NCI-H146 treated with DMSO at 0.1 percent for 48 hours (cell line): ENCODE data around the gene PRDM16.

ENCODE experiments used
- DNase-seq: peaks from one replicate; lab custom pipeline; 2025; ENCODE audit not compliant: unreplicated experiment; lab: John Stamatoyannopoulos, UW

The PRDM16 gene

DNA sequence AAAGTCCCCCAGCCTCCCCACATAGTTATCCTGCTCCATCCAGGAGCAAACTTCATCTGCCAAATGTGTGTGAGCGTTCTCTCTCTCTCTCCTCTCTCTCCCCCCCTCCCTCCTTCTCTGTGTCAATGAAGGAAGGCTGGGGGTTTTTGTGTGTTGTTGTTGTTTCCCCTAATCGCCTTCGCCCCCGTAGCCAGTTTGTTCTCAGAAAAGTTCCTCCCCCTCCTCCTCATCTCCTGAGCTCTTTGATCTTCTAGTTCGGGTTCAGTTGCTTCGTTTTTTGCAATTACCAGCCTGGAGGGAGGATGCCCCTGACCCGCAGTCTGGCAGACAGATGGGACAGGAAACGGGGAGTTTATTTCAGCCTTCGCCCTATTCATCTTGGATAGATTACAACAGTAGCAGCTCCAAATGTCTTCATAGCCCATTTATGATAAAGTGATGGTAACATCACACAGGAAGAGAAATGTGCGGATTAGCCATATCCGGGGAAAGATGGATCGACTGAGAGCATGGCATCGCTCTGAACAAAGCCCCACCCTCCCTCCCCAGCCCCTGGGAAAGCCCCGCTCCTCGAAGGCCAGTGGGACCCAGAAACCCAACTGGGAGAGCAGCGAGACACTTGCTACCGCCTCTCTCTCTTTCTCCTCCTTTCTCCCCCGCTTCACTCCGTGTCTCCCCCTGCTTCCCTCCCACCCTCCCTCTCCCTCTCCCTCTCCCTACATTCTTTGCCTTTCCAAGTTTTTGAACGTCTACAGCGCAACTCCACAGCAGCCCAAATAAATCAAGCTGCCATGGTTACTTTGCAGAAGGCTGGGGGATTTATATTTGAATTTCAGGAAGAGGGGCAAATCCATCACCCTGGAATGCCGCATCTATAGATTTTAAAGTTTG lies 245.7 kb downstream of the PRDM16 start:
- DNase-seq, result no peak

- DNase-seq, result no peak
Measured at GRCh38 chr1:3315399-3316339, 246.7 kb downstream of the PRDM16 start.

DNA sequence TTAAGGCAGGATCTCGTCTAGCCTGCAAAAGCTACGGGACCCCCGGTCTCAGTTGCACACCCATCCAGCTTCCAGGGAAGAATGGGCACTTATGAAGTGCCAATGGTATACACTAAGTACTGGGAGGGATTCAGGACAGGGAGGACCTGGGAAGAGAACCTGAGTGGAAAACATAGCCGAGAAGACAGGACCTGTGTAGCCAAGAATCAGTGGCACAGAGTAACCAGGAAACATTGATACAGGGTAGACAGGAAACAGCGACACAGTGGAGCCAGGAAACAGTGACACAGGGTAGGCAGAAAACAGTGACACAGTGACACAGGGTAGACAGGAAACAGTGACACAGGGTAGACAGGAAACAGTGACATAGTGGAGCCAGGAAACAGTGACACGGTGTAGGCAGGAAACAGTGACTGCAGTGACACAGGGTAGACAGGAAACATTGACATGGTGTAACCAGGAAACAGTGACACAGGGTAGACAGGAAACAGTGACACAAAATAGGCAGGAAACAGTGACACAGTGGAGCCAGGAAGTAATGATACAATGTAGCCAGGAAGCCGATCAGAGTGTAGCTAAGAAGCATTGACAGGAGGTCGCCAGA lies 247.4 kb downstream of the PRDM16 start:
- no peak for DNase-seq

GRCh38 chr1:3317456-3317855 lies 248.5 kb downstream of the PRDM16 start:
- no peak for DNase-seq

GRCh38 chr1:3318329-3318728 lies 249.3 kb downstream of the PRDM16 start:
- DNase-seq, result no peak

GRCh38 chr1:3319874-3320245 lies 250.9 kb downstream of the PRDM16 start:
- no peak for DNase-seq

DNA sequence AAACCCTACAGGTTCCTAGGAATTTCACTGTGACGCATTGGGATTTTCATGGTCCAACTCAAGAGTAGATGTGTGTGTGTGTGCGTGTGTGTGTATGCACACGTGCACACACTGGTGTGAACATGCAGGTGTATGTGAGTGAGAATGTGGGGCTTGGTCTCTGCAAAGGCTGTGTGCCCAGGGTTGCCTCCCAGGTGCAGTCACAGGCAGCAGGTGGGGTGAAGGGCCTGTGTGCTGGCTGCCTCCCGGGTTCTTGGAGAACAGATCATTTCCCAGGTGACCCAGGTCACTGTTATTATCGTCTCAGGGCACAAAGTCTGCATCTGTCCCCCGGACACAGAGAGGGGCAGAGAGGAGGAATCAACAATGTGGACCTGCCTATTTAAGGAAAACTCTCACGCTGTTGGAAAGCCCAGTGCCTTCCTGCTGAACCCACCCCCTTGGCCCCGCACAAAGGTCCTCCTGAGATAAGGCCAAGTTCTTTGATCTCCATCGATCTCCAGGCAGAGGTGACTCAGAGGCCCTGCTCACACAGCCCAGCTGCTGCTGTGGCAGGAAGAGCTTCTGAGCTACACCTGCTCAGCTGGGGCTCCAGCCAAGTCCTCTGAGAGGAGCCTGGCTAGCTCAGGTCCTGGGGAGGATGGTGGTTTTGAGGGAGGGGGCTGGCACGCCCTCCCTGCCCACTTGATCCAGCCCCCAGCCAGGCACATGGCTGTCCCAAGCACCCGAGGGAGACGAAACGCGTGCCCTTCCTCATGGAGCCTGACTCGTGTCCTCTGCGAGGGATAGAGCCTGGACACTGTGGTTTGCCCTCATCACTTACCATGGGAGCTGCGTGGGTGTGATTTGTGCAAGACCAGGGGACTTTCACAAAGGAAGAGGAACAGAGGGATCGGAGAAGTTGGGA lies 251.5 kb downstream of the PRDM16 start:
- no peak for DNase-seq

DNA sequence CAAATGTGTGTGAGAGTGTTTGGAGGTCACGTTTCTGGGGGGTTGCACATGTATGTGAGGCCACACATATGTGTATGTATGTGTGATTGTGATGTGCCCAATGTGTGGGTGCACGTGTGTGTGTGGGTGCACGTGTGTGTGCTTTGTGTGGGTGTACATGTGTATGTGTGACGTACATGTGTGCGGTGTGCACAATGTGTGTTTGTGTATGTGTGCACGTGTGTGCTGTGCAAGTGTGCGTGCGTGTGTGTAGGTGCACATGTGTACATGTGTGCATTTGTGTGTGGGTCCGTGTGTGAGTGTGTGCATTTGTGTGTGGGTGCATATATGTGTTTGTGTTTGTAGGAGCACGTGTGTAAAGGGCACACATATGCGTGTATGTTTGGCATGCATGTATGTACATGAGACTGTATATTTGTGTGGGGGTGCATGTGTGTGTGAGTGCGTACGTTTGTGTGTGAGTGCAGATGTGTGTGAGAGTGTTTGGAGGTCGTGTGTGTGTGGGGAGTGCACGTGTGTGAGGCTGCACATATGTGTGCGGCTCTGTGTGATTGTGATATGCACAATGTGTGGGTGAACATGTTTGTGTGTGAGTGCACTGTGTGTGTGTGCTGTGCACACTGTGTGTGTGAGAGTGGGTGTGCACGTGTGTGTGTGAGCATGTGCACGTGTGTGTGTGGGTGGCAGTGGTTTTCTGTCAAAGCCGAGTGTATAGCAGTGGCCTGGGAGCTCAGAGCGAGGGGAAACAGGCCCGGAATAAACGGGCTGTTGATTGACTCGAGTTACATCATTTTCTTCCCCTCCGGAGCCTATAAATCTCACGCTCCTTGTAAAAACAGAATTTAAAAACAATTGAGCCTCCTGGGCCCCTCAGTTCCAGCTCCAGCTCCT lies 252.8 kb downstream of the PRDM16 start:
- DNase-seq, result no peak

GRCh38 chr1:3322450-3323020 lies 253.5 kb downstream of the PRDM16 start:
- no peak for DNase-seq

- DNase-seq, result no peak
Measured at GRCh38 chr1:3323021-3323795, 254.2 kb downstream of the PRDM16 start.

GRCh38 chr1:3323796-3324703 lies 255.0 kb downstream of the PRDM16 start:
- no peak for DNase-seq

DNA sequence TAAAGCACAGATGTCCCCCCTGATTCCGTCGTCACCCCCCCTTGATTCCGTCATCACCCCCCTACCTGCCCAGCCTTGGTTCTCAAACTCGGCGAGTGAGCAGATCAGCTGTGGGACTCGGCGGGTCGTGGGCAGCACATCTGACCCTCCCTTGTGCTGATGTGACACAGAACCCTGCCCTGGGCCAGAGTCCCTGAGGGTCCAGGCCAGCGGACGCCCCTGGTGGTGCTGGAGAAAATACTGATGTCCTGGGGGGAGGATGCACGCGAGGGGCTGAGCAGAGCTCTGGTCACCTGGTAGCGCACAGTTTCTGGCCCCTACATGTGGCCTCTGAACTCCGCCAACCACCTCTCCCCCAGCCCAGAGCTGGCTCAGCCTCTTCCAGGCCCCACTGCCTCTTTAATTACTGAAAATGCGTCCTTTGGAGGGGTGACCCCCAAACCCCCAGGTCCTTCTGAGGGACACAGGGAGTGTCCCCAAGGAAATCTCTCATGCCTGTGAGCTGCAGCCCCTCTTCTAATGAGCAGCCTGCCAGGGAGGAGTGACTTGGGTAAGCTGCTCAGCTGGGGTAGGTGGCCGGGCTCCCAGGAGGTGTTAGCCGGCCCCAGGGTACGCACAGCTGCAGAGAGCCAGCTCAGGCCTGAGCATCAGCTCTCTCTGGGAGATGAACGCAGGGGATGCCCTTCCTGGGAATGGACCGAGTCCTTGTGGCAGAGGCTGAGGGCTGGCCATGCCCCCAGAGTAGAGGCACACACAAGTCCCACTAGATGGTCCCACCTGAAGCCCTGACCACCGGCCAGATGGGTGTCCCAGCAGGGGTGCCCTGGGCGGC lies 255.9 kb downstream of the PRDM16 start:
- no peak for DNase-seq

GRCh38 chr1:3326516-3327388 lies 257.7 kb downstream of the PRDM16 start:
- no peak for DNase-seq

GRCh38 chr1:3327389-3327702 lies 258.3 kb downstream of the PRDM16 start:
- no peak for DNase-seq

GRCh38 chr1:3327936-3328590 lies 259.1 kb downstream of the PRDM16 start:
- DNase-seq, result no peak
